H1 (cell line): Measurements from ENCODE around the gene HSD17B3. TPM values are rescaled to one million over a fixed set of nuclear protein-coding genes. Genes with fewer than 3 reads are reported as not detected.

Experiments
- CTCF ChIA-PET: fragments of 300-600 bp; sonication (Branson Sonifier 250); formaldehyde crosslinking; loops from one replicate; lab custom pipeline; 2021; ENCODE audit not compliant: partially characterized antibody; lab: Charles Lee
- POLR2A ChIA-PET: fragments of 300-600 bp; sonication (Branson Sonifier 250); formaldehyde crosslinking; loops from one replicate; lab custom pipeline; 2021; ENCODE audit warnings: inconsistent platforms; ENCODE audit not compliant: partially characterized antibody; lab: Charles Lee
- DNase-seq, 2 experiments: peaks; one replicate each; pipeline versions ENCODE4 v3.0.0 to v3.0.0-alpha.2; 2010 to 2022; ENCODE audit warnings: low spot score in 2 of 2, low read depth in 1 of 2, mixed read lengths in 1 of 2
- FAIRE-seq: peaks from 2 replicates; lab custom pipeline; 2011; peaks lifted over from hg19 to GRCh38; lab: Jason Lieb, UNC
- H2AFZ ChIP-seq: 2 replicates; pipeline ENCODE4 v1.8.1; 2012; ENCODE audit warnings: low read length, inconsistent platforms
- H2AK5ac ChIP-seq: 2 replicates; pipeline ENCODE4 v1.6.1; 2013; ENCODE audit warnings: low read depth, low read length
- H2BK120ac ChIP-seq: replicated peaks from 2 replicates; pipeline ENCODE3; 2013; ENCODE audit warnings: low read depth, low read length, inconsistent platforms
- H2BK12ac ChIP-seq: 2 replicates; pipeline ENCODE4 v1.6.1; 2013; ENCODE audit warnings: low read depth, low read length
- H2BK15ac ChIP-seq: 2 replicates; pipeline ENCODE4 v1.6.1; 2013; ENCODE audit warnings: low read length
- H2BK20ac ChIP-seq: 2 replicates; pipeline ENCODE4 v1.6.1; 2013; ENCODE audit warnings: low read length
- H2BK5ac ChIP-seq: 2 replicates; pipeline ENCODE4 v1.6.1; 2013; ENCODE audit warnings: low read depth, low read length
- H3K14ac ChIP-seq: 2 replicates; pipeline ENCODE4 v1.6.1; 2013; ENCODE audit warnings: inconsistent platforms; ENCODE audit not compliant: insufficient read length
- H3K18ac ChIP-seq: 2 replicates; pipeline ENCODE4 v1.6.1; 2013; ENCODE audit warnings: low read length; ENCODE audit errors: extremely low read depth
- H3K23ac ChIP-seq: 2 replicates; pipeline ENCODE4 v1.6.1; 2013; ENCODE audit warnings: inconsistent platforms; ENCODE audit not compliant: insufficient read length
- H3K23me2 ChIP-seq: 2 replicates; pipeline ENCODE4 v1.6.1; 2013; ENCODE audit warnings: low read depth, low read length
- H3K27ac ChIP-seq: 2 replicates; pipeline ENCODE4 v1.6.1; 2011; ENCODE audit warnings: low read depth, low read length, inconsistent platforms
- H3K27me3 ChIP-seq, 4 experiments: replicated peaks in 1 of 4; 1 replicate in 1 of 4; 2 replicates in 3 of 4; pipeline versions ENCODE4 v1.6.1 to v1.8.1; 2011 to 2013; ENCODE audit warnings: low read length in 3 of 4, mild to moderate bottlenecking in 3 of 4, inconsistent platforms in 2 of 4, mixed read lengths in 2 of 4, moderate library complexity in 1 of 4; ENCODE audit not compliant: control insufficient read depth in 3 of 4, insufficient read depth in 3 of 4; ENCODE audit errors: extremely low read depth in 1 of 4
- H3K36me3 ChIP-seq, 4 experiments: 2 replicates each; pipeline versions ENCODE4 v1.6.1 to v1.8.1; 2011 to 2013; ENCODE audit warnings: mild to moderate bottlenecking in 4 of 4, low read length in 3 of 4, moderate library complexity in 2 of 4, control low read depth in 1 of 4, inconsistent platforms in 1 of 4; ENCODE audit not compliant: insufficient read depth in 4 of 4, control insufficient read depth in 2 of 4
- H3K4ac ChIP-seq: replicated peaks from 2 replicates; pipeline ENCODE3; 2013; ENCODE audit warnings: low read length, low read depth, mixed read lengths, inconsistent platforms; ENCODE audit not compliant: insufficient read length
- H3K4me1 ChIP-seq, 4 experiments: replicated peaks in 1 of 4; 1 replicate in 1 of 4; 2 replicates in 3 of 4; pipeline versions ENCODE4 v1.6.1 to v1.8.1; 2011 to 2013; ENCODE audit warnings: low read length in 3 of 4, inconsistent platforms in 2 of 4, mixed read lengths in 1 of 4; ENCODE audit not compliant: insufficient read depth in 4 of 4, control insufficient read depth in 3 of 4
- H3K4me2 ChIP-seq, 2 experiments: 2 replicates each; pipeline versions ENCODE4 v1.6.1 to v1.8.1; 2011 to 2013; ENCODE audit warnings: low read depth in 2 of 2, low read length in 2 of 2, control low read depth in 1 of 2, inconsistent platforms in 1 of 2, mild to moderate bottlenecking in 1 of 2; ENCODE audit not compliant: insufficient read depth in 1 of 2
- H3K4me3 ChIP-seq, 4 experiments: fragments of 200-600, 300-600 bp in 1 of 4; sonication (generic), shearing (Covaris generic), sonication (Bioruptor Twin) in 1 of 4; 2 replicates each; pipeline versions ENCODE4 v1.5.1 to v1.8.1; 2011 to 2016; ENCODE audit warnings: low read length in 4 of 4, low read depth in 3 of 4, control low read depth in 2 of 4, inconsistent platforms in 2 of 4, mild to moderate bottlenecking in 2 of 4, mixed read lengths in 1 of 4, moderate library complexity in 1 of 4; ENCODE audit not compliant: insufficient read depth in 2 of 4; ENCODE audit errors: extremely low read depth in 1 of 4
- H3K56ac ChIP-seq: replicated peaks from 2 replicates; pipeline ENCODE3; 2013; ENCODE audit warnings: low read depth, mild to moderate bottlenecking, mixed read lengths, low read length, inconsistent platforms; ENCODE audit not compliant: insufficient read length
- H3K79me1 ChIP-seq: 2 replicates; pipeline ENCODE4 v1.6.1; 2013; ENCODE audit warnings: low read depth, low read length, control low read depth
- H3K79me2 ChIP-seq, 2 experiments: 2 replicates each; pipeline versions ENCODE4 v1.6.1 to v1.8.1; 2012 to 2013; ENCODE audit warnings: low read length in 2 of 2, mild to moderate bottlenecking in 2 of 2, inconsistent platforms in 1 of 2; ENCODE audit not compliant: insufficient read depth in 2 of 2, control insufficient read depth in 1 of 2
- H3K9ac ChIP-seq, 4 experiments: replicated peaks in 1 of 4; 1 replicate in 1 of 4; 2 replicates in 3 of 4; pipeline versions ENCODE4 v1.6.1 to v1.8.1; 2011 to 2013; ENCODE audit warnings: low read depth in 3 of 4, low read length in 3 of 4, control low read depth in 2 of 4, mild to moderate bottlenecking in 2 of 4, moderate library complexity in 2 of 4, inconsistent platforms in 1 of 4; ENCODE audit errors: extremely low read depth in 1 of 4
- H3K9me3 ChIP-seq, 2 experiments: 2 replicates each; pipeline versions ENCODE4 v1.6.1 to v1.8.1; 2012 to 2013; ENCODE audit warnings: mild to moderate bottlenecking in 2 of 2, moderate library complexity in 2 of 2, control low read depth in 1 of 2, inconsistent platforms in 1 of 2, low read depth in 1 of 2, low read length in 1 of 2, mixed read lengths in 1 of 2; ENCODE audit not compliant: insufficient read depth in 2 of 2
- H4K20me1 ChIP-seq, 2 experiments: replicated peaks in 1 of 2; 2 replicates each; pipeline versions ENCODE3 to v1.8.1; 2011 to 2013; ENCODE audit warnings: inconsistent platforms in 2 of 2, low read length in 2 of 2, mild to moderate bottlenecking in 1 of 2; ENCODE audit not compliant: insufficient read depth in 2 of 2, control insufficient read depth in 1 of 2
- H4K5ac ChIP-seq: 2 replicates; pipeline ENCODE4 v1.6.1; 2013; ENCODE audit warnings: low read length, low read depth, mixed read lengths, inconsistent platforms; ENCODE audit not compliant: insufficient read length
- H4K8ac ChIP-seq: 2 replicates; pipeline ENCODE4 v1.8.0; 2013; ENCODE audit warnings: mild to moderate bottlenecking, moderate library complexity, low read length, inconsistent platforms; ENCODE audit not compliant: insufficient read depth; ENCODE audit errors: extremely low read depth
- H4K91ac ChIP-seq: replicated peaks from 2 replicates; pipeline ENCODE3; 2013; ENCODE audit warnings: low read length, mixed read lengths, inconsistent platforms; ENCODE audit not compliant: insufficient read length
- CHD2 ChIP-seq: IDR thresholded peaks from 2 replicates; pipeline ENCODE4 v1.6.1; 2012; ENCODE audit warnings: low read length, improper control_type of control experiment
- CTBP2 ChIP-seq: IDR thresholded peaks from 2 replicates; pipeline ENCODE4 v1.7.0; 2011; ENCODE audit warnings: borderline replicate concordance, mild to moderate bottlenecking, moderate library complexity, mixed read lengths, low read length; ENCODE audit not compliant: insufficient read depth, insufficient read length
- EGR1 ChIP-seq: IDR thresholded peaks from 2 replicates; pipeline ENCODE4 v1.6.1; 2011; ENCODE audit warnings: low read depth, low read length, borderline replicate concordance
- EP300 ChIP-seq, 2 experiments: IDR thresholded peaks; 1 replicate in 1 of 2; 2 replicates in 1 of 2; pipeline ENCODE4 v1.6.1; 2011 to 2012; ENCODE audit warnings: low read depth in 2 of 2, low read length in 2 of 2, mild to moderate bottlenecking in 2 of 2, borderline replicate concordance in 1 of 2, inconsistent platforms in 1 of 2, moderate library complexity in 1 of 2
- EZH2 ChIP-seq: fragments of 200-600 bp; sonication (generic); IDR thresholded peaks from 2 replicates; pipeline ENCODE4 v1.7.1; 2012; ENCODE audit warnings: low read depth, mild to moderate bottlenecking, moderate library complexity, low read length, inconsistent platforms; ENCODE audit not compliant: severe bottlenecking
- PHF8 ChIP-seq: fragments of 200-600 bp; sonication (generic); conservative IDR thresholded peaks from 2 replicates; pipeline ENCODE4 v1.7.1; 2012; ENCODE audit warnings: low read depth, mild to moderate bottlenecking, inconsistent platforms, low read length, moderate library complexity
- RBBP5 ChIP-seq: IDR thresholded peaks from 2 replicates; pipeline ENCODE4 v1.7.1; 2012; ENCODE audit warnings: low read depth, mild to moderate bottlenecking, inconsistent platforms, low read length, moderate library complexity, borderline replicate concordance
- TAF7 ChIP-seq: optimal IDR thresholded peaks from 2 replicates; pipeline ENCODE3; 2011; ENCODE audit warnings: low read depth, mild to moderate bottlenecking, inconsistent platforms, low read length, moderate library complexity, borderline replicate concordance
- WGBS, 2 experiments: shearing (Covaris generic) in 1 of 2; methylation state at CpG; one replicate each; pipeline versions ENCODE4 v1.1.6 to v1.1.7; 2013 to 2015; ENCODE audit warnings: low lambda C conversion rate in 2 of 2, mixed read lengths in 2 of 2, inconsistent platforms in 1 of 2, low coverage in 1 of 2, missing lambda C conversion rate in 1 of 2; ENCODE audit not compliant: insufficient replicate concordance in 2 of 2, insufficient coverage in 1 of 2, insufficient read length in 1 of 2; ENCODE audit errors: extremely low coverage in 1 of 2, missing lambda C conversion rate in 1 of 2; 5-methylcytosine and 5-hydroxymethylcytosine counted together
- polyA plus RNA-seq, 7 experiments: library from polyadenylated mRNA; depleted of rRNA in 3 of 7; stranded (reverse) in 5 of 7; unstranded in 2 of 7; fragments of >200 nt in 5 of 7; fragments of 200-250 nt in 2 of 7; gene quantifications; 1 replicate in 5 of 7; 2 replicates in 1 of 7; 4 replicates in 1 of 7; pipeline versions ENCODE4 v1.2.1 to v1.2.3, GENCODE V29; 2011 to 2013; ENCODE audit warnings: missing spikeins in 2 of 7, mixed read lengths in 2 of 7
- total RNA-seq: library from RNA; stranded (reverse); fragmentation: NEBNext Ultra II Directional; extraction: Animal tissue kit (Norgen Biotek cat#: 25700); gene quantifications from 2 replicates; pipeline ENCODE4 v1.2.1, GENCODE V29; 2021

Gene HSD17B3
- total and polyA plus RNA-seq, 2 of the 8 experiments (the other 6 are each of a cell fraction or from before 2014, with no cell fraction given) = not detected

DNA sequence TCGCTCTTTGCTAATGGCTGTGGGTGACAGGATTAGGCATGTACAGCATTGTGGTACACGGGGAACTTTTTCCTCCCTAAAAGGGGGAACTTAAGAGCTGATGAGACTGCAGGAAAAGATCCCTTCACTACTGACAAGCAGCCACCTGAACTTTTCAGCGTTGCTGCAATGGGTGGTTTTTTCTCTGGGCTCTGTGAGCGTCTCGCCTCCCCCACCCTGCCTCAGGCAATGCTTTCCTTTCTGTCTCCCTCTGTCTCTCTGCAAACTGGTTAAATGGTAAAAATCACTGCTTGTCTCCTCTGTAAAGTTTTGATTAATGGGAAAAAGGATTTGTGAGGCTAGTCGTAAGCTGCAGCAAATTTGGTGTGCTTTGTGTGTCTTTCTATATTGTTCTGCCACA lies 20.3 kb downstream of the HSD17B3 start:
- H2BK15ac ChIP-seq = no peak overlapping the region
- CTCF ChIA-PET = interaction anchor here (1.0 to 1.5 kb wide), 2 partner anchors 13 to 49 kb away, joined by 3 to 4 read pairs; no protein-coding TSS in a partner anchor
- no peak overlapping the region for H4K8ac ChIP-seq
- H3K9ac ChIP-seq = no peak overlapping the region
- no peaks in the 10 kb centered on the region for H4K20me1 ChIP-seq
- FAIRE-seq (no peak), DNase-seq (no peak)
- no peak overlapping the region for H3K4ac ChIP-seq
- no peak overlapping the region for H3K18ac ChIP-seq
- no peak overlapping the region for H4K5ac ChIP-seq
- H2BK20ac ChIP-seq = no peak overlapping the region
- no peaks in the 10 kb centered on the region for H3K23me2 ChIP-seq
- H3K4me3 ChIP-seq = no peak overlapping the region
- no peak overlapping the region for H3K27ac ChIP-seq
- no peaks in the 10 kb centered on the region for H3K27me3 ChIP-seq
- H2BK120ac ChIP-seq = no peak overlapping the region
- H2BK5ac ChIP-seq = no peak overlapping the region
- no peaks in the 10 kb centered on the region for H3K36me3 ChIP-seq
- POLR2A ChIA-PET = interaction anchor here (0.7 kb wide), 1 partner anchor 1841 kb away, joined by 3 read pairs; no protein-coding TSS in a partner anchor
- H3K4me2 ChIP-seq = no peak overlapping the region
- H3K79me2 ChIP-seq = no peaks in the 10 kb centered on the region
- H2AFZ ChIP-seq = no peak overlapping the region
- no peak overlapping the region for H3K14ac ChIP-seq
- H3K4me1 ChIP-seq = peaks cover 0 to 3% (median 0%) of the 10 kb centered on the region in 4 experiments; a peak in 1 of 7 replicates
- WGBS, 2 experiments = 84% methylated on average over 6 of the region's 6 CpGs; no CpG with 5 or more reads in 1 of the 2 experiments
- no peaks in the 10 kb centered on the region for H3K79me1 ChIP-seq
- H3K23ac ChIP-seq = no peak overlapping the region
- H2BK12ac ChIP-seq = no peak overlapping the region
- H3K9me3 ChIP-seq = peaks cover 15% of the 10 kb centered on the region in 2 experiments
- no peak overlapping the region for H4K91ac ChIP-seq
- TF ChIP-seq PHF8 (no peak), CHD2 (no peak), EP300 (IDR thresholded peaks at IDR 0.05; ENCODE audit: borderline replicate concordance in 1 of 2, low read depth in 2 of 2, low read length in 2 of 2) (no peak), RBBP5 (no peak), EZH2 (no peak), EGR1 (no peak), TAF7 (no peak), CTBP2 (no peak)
- H3K56ac ChIP-seq = no peak overlapping the region
- no peak overlapping the region for H2AK5ac ChIP-seq
